NCI-H1694 treated with DMSO at 0.1 percent for 48 hours (cell line): ENCODE data around the gene KRTAP5-4.
A peak's percentile ranks its signal among the peaks of the same experiment; 100 is the strongest.

Source experiments
- DNase-seq: peaks from one replicate; lab custom pipeline; 2025; lab: John Stamatoyannopoulos, UW

Gene KRTAP5-4

GRCh38 chr11:1572197-1573076 is 49.5 kb downstream of the KRTAP5-4 start, which contains the start of gene DUSP8:
Gene DUSP8, minus strand, starts transcription at chr11:1572271. Its CDS starts 6,445 bp downstream, at chr11:1565826.
- peak; percentile 35 for DNase-seq

- DNase-seq, result no peak
These were observed 50.2 kb downstream of the KRTAP5-4 start for GRCh38 chr11:1571760-1572196.
